T-helper 1 cell treated with Interleukin-12 subunit alpha and Interleukin-12 subunit beta and Interleukin-4 antibody, amounts not matched to agents 30 μg/mL and 1 μg/mL, for 36 hours (primary cell): ENCODE results near the gene GRAMD1B.

Experiments used
- H3K27ac Mint-ChIP-seq: one replicate; pipeline ENCODE4 v1.8.0; 2021; ENCODE audit warnings: mild to moderate bottlenecking, mixed read lengths
- H3K27me3 Mint-ChIP-seq: one replicate; pipeline ENCODE4 v1.8.0; 2021; ENCODE audit warnings: low read depth, mixed read lengths
- H3K36me3 Mint-ChIP-seq: one replicate; pipeline ENCODE4 v1.8.0; 2021; ENCODE audit warnings: low read depth, mixed read lengths
- H3K4me1 Mint-ChIP-seq: one replicate; pipeline ENCODE4 v1.8.0; 2021; ENCODE audit warnings: low read depth, mixed read lengths
- H3K4me3 Mint-ChIP-seq: one replicate; pipeline ENCODE4 v1.8.0; 2021; ENCODE audit warnings: mild to moderate bottlenecking, moderate library complexity, mixed read lengths
- H3K9me3 Mint-ChIP-seq: one replicate; pipeline ENCODE4 v1.8.0; 2021; ENCODE audit warnings: mixed read lengths

GRAMD1B gene

GRCh38 chr11:123469586-123469985 lies 39.5 kb downstream of the GRAMD1B start:
- H3K4me3 Mint-ChIP-seq = no peak overlapping the region
- peaks cover 25% of the 10 kb centered on the region for H3K36me3 Mint-ChIP-seq
- no peak overlapping the region for H3K27ac Mint-ChIP-seq
- H3K9me3 Mint-ChIP-seq = no peaks in the 10 kb centered on the region
- H3K4me1 Mint-ChIP-seq = peaks cover 54% of the 10 kb centered on the region
- H3K27me3 Mint-ChIP-seq = no peaks in the 10 kb centered on the region

GRCh38 chr11:123470842-123471241 lies 40.8 kb downstream of the GRAMD1B start:
- H3K27me3 Mint-ChIP-seq = no peaks in the 10 kb centered on the region
- H3K4me3 Mint-ChIP-seq = no peak overlapping the region
- no peaks in the 10 kb centered on the region for H3K9me3 Mint-ChIP-seq
- H3K27ac Mint-ChIP-seq = no peak overlapping the region
- peaks cover 23% of the 10 kb centered on the region for H3K36me3 Mint-ChIP-seq
- peaks cover 55% of the 10 kb centered on the region for H3K4me1 Mint-ChIP-seq

GRCh38 chr11:123472236-123472935 lies 42.3 kb downstream of the GRAMD1B start:
- no peak overlapping the region for H3K4me3 Mint-ChIP-seq
- H3K4me1 Mint-ChIP-seq = peaks cover 49% of the 10 kb centered on the region
- H3K9me3 Mint-ChIP-seq = no peaks in the 10 kb centered on the region
- no peak overlapping the region for H3K27ac Mint-ChIP-seq
- H3K27me3 Mint-ChIP-seq = no peaks in the 10 kb centered on the region
- peaks cover 21% of the 10 kb centered on the region for H3K36me3 Mint-ChIP-seq

GRCh38 chr11:123473941-123474677 lies 44.0 kb downstream of the GRAMD1B start:
- Mint-ChIP-seq H3K4me1 (peaks cover 51% of the 10 kb centered on the region), H3K4me3 (no peak overlapping the region), H3K27ac (no peak overlapping the region), H3K9me3 (no peaks in the 10 kb centered on the region), H3K36me3 (peaks cover 23% of the 10 kb centered on the region), H3K27me3 (no peaks in the 10 kb centered on the region)

GRCh38 chr11:123474994-123475393 lies 44.9 kb downstream of the GRAMD1B start:
- Mint-ChIP-seq H3K9me3 (no peaks in the 10 kb centered on the region), H3K4me3 (no peak overlapping the region), H3K27ac (no peak overlapping the region), H3K36me3 (peaks cover 20% of the 10 kb centered on the region), H3K4me1 (peaks cover 49% of the 10 kb centered on the region), H3K27me3 (no peaks in the 10 kb centered on the region)

- H3K27ac Mint-ChIP-seq = peak overlapping the region; percentile 37
- H3K9me3 Mint-ChIP-seq = no peaks in the 10 kb centered on the region
- peaks cover 22% of the 10 kb centered on the region for H3K36me3 Mint-ChIP-seq
- no peak overlapping the region for H3K4me3 Mint-ChIP-seq
- no peaks in the 10 kb centered on the region for H3K27me3 Mint-ChIP-seq
- peaks cover 52% of the 10 kb centered on the region for H3K4me1 Mint-ChIP-seq
These were observed 45.4 kb downstream of the GRAMD1B start for GRCh38 chr11:123475469-123475868.

- H3K4me1 Mint-ChIP-seq = peaks cover 54% of the 10 kb centered on the region
- no peak overlapping the region for H3K4me3 Mint-ChIP-seq
- peaks cover 29% of the 10 kb centered on the region for H3K36me3 Mint-ChIP-seq
- H3K27ac Mint-ChIP-seq = no peak overlapping the region
- H3K27me3 Mint-ChIP-seq = no peaks in the 10 kb centered on the region
- H3K9me3 Mint-ChIP-seq = no peaks in the 10 kb centered on the region
These were observed 47.3 kb downstream of the GRAMD1B start for GRCh38 chr11:123477205-123477907.

GRCh38 chr11:123478352-123478987 lies 48.4 kb downstream of the GRAMD1B start:
- Mint-ChIP-seq H3K4me1 (peaks cover 52% of the 10 kb centered on the region), H3K4me3 (peak overlapping the region; percentile 36), H3K36me3 (peaks cover 31% of the 10 kb centered on the region), H3K27ac (peak overlapping the region; percentile 74), H3K27me3 (no peaks in the 10 kb centered on the region), H3K9me3 (no peaks in the 10 kb centered on the region)

- Mint-ChIP-seq H3K4me3 (peak overlapping the region; percentile 2), H3K9me3 (no peaks in the 10 kb centered on the region), H3K27ac (peak overlapping the region; percentile 2), H3K27me3 (no peaks in the 10 kb centered on the region), H3K4me1 (peaks cover 54% of the 10 kb centered on the region), H3K36me3 (peaks cover 34% of the 10 kb centered on the region)
These were observed 49.2 kb downstream of the GRAMD1B start for GRCh38 chr11:123479048-123479837.

- peak overlapping the region; percentile 50 for H3K27ac Mint-ChIP-seq
- H3K27me3 Mint-ChIP-seq = no peaks in the 10 kb centered on the region
- peaks cover 34% of the 10 kb centered on the region for H3K36me3 Mint-ChIP-seq
- H3K9me3 Mint-ChIP-seq = no peaks in the 10 kb centered on the region
- H3K4me3 Mint-ChIP-seq = peak overlapping the region; percentile 29
- H3K4me1 Mint-ChIP-seq = peaks cover 56% of the 10 kb centered on the region
These were observed 50.3 kb downstream of the GRAMD1B start for GRCh38 chr11:123480290-123480815.

GRCh38 chr11:123480882-123481281 lies 50.8 kb downstream of the GRAMD1B start:
- peak overlapping the region; percentile 29 for H3K4me3 Mint-ChIP-seq
- no peaks in the 10 kb centered on the region for H3K27me3 Mint-ChIP-seq

GRCh38 chr11:123481640-123482039 lies 51.6 kb downstream of the GRAMD1B start:
- no peak overlapping the region for H3K4me3 Mint-ChIP-seq
- no peaks in the 10 kb centered on the region for H3K27me3 Mint-ChIP-seq
- H3K27ac Mint-ChIP-seq = peak overlapping the region; percentile 23
- no peaks in the 10 kb centered on the region for H3K9me3 Mint-ChIP-seq
- peaks cover 36% of the 10 kb centered on the region for H3K36me3 Mint-ChIP-seq
- H3K4me1 Mint-ChIP-seq = peaks cover 46% of the 10 kb centered on the region

More at GRCh38 chr11:123480882-123481281, 50.8 kb downstream of the GRAMD1B start:
- H3K9me3 Mint-ChIP-seq = no peaks in the 10 kb centered on the region
- H3K36me3 Mint-ChIP-seq = peaks cover 36% of the 10 kb centered on the region
- peak overlapping the region; percentile 50 for H3K27ac Mint-ChIP-seq
- H3K4me1 Mint-ChIP-seq = peaks cover 51% of the 10 kb centered on the region

GRCh38 chr11:123482218-123482617 lies 52.1 kb downstream of the GRAMD1B start:
- no peaks in the 10 kb centered on the region for H3K27me3 Mint-ChIP-seq
- no peaks in the 10 kb centered on the region for H3K9me3 Mint-ChIP-seq
- H3K36me3 Mint-ChIP-seq = peaks cover 36% of the 10 kb centered on the region
- no peak overlapping the region for H3K27ac Mint-ChIP-seq
- peaks cover 45% of the 10 kb centered on the region for H3K4me1 Mint-ChIP-seq
- H3K4me3 Mint-ChIP-seq = no peak overlapping the region
